ENCODE results near the gene CNGB1.
"Not testable (repeated sequence)": the region's sequence is repeated elsewhere in the genome, so short reads cannot be mapped to it uniquely, and the experiment has no call there.

CNGB1 gene

DNA sequence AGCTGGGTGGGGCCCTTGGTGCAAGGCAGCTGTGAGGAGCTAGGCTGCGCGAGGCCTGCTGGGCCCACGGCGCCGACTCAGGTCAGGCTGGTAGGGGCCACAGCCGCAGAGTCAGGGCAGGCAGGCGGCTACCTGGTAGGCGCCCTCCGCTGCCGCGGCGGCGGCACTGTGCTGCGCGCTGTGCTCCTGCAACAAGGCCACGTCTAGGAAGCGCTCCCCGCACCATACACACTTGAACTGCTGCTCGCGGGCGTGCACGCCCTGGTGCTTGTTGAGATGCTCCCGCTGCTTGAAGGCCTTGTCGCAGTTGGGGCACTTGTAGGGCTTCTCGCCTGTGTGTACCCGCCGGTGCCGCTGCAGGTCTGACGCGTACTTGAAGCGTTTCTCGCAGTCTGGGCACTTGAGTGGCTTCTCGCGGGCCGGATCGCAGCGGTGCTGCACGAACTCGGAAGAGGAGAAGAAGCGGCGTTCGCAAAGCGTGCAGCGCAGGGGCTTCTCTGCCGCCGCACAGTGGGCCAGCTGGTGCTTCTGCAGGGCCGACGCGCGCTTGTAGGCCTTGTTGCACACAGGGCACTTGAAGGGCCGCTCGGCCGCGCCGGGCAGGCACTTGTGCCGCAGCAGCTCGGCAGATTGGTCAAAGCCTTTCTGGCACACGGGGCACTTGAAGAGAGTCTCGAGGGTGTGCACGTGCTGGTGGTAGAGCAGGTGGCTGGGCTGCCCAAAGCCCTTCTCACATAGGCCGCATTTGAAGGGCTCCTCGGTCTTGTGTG lies 25.7 kb upstream of the CNGB1 start:
- no peak for DNase-seq

GRCh38 chr16:57995721-57996405 lies 24.9 kb upstream of the CNGB1 start:
- no peak for DNase-seq

GRCh38 chr16:57994778-57995177 lies 23.9 kb upstream of the CNGB1 start:
- no peak for DNase-seq

DNA sequence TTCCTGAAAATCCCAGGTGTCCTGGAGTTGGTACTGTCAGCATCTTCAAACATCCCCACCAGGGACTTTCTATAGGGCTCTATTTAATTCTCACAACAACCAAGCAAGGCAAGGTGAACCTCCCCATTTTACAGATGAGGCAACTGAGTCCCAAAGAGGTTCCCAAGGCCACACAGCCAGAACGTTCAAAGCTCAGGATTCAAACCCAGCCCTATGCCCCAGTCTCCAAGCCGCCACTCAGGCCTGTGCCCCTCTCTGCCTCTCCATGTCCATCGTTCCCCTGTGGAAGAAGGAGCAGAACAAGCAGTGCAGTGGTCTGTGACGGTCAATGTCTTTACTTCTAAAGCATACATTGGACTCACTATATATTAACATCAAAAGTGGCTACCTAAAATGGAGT lies 23.4 kb upstream of the CNGB1 start:
- no peak for DNase-seq

GRCh38 chr16:57993897-57994296 lies 23.0 kb upstream of the CNGB1 start:
- DNase-seq: no peak

DNA sequence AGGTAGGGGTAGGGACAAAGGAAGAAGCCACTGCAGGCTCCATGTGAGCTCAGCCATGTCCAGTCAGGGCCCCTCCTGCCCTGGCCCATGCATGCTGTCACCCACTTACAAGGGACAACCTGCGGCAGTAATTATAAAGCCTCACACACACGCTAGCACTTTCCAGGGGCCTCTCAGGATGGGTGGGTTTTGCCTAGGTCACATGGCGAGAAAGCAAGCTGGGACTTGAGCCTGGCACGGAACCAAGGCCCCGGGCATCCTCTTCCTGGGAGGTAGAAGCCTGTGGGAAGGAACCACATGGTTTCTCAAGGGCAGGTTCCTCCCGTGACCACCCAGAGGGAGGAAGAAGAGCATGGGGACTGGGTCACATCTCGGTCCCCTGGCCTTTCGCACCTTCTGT lies 22.5 kb upstream of the CNGB1 start:
- no peak for DNase-seq

DNA sequence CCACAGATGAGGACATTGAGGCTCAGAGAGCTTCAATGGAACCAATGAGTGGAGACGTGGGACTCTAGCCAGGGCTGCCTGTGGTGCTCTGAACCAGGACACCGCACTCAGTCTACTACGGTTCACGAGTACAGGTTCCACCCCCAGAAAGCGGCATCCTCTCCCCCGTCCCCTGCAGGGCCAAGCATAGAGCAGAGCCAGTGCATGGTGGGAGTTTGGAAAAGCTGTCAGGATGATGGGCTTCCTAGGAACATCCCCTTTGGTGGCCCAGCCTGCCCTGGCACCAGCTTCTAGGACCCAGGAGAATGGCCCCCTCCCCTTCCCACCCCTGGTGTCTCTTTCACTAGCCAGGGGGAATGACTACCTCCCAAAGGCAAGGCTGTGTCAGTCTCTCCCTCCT lies 21.2 kb upstream of the CNGB1 start:
- DNase-seq: no peak

DNA sequence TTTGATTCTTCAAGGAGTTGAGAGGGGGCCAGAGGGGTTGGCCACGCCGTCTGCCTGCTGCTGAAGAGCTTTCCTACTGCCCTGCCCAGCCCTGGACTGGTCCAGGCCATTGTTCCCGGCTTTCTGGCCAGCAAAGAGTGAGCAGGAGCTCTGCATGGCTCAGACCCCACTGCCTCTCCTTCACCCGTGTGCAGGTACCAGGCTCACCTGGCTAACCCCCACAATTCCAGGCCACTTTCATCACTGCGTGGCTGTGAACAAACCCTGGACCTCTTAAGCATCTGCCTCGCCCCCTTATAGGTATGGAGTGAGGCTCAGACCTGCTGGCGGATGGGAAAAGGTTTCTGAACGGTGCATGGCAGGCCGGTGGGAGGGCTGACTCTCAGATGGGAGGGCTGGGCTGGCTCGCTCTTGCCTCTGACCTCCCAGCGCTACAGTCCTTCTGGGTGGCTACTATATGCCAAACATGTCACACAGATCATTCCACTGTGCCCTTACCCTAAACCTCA lies 20.7 kb upstream of the CNGB1 start:
- no peak for DNase-seq

DNA sequence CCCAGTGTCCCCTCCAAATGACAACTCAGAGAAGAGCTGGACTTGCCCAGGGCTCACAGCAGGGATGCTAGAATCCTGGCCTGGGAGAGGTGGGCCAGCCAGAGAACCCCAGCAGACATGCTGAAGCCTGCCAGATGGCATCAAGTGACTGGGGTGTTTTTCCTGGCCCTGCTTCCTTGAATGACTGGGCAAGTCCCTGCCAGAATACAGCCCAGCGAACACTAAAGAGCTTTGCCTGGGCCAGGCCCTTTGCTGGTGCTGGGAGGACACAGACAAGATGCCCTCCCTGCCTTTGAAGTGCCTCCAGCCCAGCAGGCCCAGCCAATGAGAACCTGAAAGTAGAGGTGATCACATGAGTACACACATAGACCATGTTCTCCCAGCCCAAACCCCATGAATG lies 18.0 kb upstream of the CNGB1 start:
- no peak for DNase-seq

GRCh38 chr16:57987441-57988177 lies 16.7 kb upstream of the CNGB1 start:
- DNase-seq: no peak

GRCh38 chr16:57986196-57986595 lies 15.3 kb upstream of the CNGB1 start:
- DNase-seq: no peak

DNA sequence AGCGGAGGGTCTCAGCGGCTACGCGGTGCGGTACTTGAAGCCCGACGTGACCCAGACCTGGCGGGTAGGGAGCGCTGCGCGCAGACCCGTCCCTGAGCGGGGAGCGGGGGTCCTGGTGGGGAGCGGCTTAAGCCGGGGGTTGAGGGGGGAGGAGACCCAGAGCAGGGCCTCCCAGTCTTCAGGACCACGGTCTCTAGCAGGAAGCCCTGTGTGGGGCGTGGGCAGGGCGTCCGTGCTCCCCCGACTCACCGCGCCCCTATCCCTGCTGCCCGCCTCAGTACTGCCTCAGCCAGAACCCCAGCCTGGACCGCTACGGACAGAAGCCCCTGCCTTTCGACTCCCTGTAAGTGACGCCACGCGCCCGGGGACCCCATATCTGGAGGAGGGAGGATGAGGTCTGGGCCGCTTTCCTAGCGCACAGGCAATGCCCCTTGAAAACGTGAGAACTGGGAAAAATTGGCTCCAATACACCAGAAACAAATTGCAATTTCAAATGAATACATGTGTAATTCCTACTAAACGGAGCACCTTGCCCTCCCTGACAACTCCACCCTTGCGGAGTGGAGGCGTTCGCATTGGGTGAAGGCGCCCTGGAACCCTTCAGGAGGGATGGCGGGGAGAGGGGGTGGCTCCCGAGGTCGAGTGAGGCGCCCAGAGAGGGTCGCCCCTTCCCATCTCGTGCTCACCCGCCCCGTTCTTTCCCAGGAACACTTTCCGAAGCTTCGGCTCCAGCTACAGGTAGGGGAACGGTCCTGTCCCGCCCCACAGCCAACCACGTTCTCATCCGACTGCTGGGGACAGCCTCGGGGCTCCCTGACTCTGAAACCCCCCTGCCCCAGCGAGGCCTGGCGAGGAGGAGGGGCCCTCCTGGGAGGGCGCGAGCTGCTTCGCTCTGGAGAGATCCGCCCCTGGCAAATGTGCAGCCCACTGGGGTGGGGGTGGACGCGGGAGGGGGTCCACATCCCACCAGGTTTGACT lies 14.6 kb upstream of the CNGB1 start:
- no peak for DNase-seq

DNA sequence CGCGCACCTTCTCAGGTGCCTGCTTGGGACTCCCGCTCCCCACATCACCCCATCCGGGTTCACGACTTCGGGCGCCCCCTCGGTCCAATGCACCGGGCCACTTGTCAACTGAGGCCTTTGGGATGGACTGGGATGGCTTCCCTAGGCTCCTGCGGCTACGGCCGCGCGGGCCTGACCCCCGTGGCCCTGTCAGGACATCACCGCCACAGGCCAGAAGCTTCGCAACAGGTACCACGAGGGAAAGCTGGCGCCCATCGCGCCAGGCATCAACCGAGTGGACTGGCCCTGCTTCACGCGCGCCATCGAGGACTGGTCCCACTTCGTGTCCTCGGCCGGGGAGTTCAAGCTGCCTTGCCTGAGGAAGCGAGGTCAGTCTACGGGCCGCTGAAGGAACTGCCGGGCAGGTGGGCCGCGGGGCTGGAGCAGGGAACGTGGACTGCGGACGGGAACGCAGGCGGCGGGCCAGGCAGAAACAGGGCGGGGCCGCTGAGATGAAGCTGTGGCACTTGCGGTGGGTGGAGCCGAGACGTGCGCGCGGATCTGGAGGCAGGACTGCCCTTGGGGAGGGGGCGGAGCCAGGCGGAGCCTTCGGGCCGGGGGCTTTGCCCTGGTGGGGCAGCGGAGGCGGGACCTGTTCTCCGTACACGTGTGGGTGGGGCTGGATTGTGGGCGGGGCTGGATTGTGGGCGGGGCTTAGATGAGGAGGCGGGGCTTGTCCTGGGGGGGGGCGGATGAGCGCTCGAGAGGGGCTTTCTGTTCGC lies 13.7 kb upstream of the CNGB1 start:
- DNase-seq: no peak

- DNase-seq: no peak
These were observed 11.5 kb upstream of the CNGB1 start for GRCh38 chr16:57982385-57982784.

- no peak for DNase-seq
These were observed 10.7 kb upstream of the CNGB1 start for GRCh38 chr16:57981636-57982035.

DNA sequence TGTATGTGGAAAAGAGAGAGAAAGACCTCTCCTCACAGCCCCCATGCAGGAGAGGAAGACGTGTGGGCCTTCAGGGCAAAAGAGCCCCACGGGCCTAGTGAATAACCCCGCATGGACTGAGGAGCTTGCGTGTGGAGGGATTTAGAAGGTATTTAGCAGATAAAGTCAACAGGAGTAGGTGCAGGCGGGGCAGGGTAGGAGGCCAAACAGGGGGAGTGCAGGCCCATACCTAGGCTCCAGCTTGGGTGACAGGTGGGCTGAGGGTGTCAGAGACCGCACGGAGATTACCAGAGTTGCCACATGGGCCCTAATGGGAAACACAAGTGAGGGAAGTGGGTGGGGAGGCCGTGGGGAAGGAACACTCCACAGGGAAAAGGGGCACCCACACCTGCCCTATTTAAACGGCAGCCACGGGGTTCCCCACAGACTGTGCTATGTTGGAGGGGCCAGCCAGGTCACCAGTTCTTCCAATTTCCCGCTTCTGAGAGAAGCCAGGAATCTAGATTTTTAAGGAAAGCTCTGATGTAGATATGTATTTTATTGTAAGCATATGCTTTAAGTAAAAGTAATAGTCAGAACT lies 8.2 kb upstream of the CNGB1 start:
- no peak for DNase-seq

- not testable (repeated sequence) for DNase-seq
These were observed 7.1 kb upstream of the CNGB1 start for GRCh38 chr16:57978070-57978465.

GRCh38 chr16:57977418-57978069 lies 6.6 kb upstream of the CNGB1 start:
- no peak for DNase-seq

DNA sequence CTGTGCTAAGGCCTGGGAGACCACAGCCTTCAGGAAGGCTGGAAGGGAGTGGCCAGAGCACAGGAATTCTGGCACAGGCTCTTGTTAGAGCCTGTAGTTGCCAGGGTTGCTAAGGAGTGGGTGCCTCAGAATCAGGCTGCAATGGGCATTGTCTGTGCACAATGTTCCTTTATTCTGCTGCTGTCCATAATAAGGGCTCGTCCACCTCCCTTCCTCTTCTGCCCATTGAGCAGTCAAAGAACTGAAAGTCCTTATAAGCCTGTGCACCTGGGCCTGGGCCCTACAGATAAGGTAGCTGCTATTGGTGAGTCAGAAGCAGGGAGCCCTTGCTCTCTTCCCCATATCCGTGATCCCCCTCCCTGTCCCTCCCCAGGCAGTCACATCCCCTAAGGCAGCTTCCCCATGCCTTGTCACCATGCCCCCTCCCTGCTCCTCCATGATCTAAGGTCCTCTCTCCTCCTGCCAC lies 5.4 kb upstream of the CNGB1 start:
- DNase-seq: no peak

DNA sequence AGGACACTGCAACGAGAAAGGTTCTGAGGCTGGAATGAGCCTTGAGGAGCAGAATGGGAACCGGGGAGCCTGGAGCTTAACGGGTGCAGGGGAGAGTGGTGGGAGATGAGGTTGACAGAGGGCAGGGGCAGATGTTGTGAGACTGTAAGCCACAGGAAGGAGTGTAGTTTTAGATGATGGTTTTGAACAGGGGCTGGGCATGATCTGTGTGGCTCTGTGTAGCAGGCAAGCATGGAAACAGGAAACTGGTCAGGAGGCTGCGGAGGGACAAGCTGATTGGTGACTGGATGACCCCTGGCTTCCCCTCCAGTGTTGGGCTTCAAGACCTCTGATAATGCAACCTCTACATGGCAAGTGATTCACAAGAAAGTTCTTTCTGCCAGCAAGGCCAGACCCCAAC lies 1.4 kb upstream of the CNGB1 start:
- DNase-seq: no peak

DNA sequence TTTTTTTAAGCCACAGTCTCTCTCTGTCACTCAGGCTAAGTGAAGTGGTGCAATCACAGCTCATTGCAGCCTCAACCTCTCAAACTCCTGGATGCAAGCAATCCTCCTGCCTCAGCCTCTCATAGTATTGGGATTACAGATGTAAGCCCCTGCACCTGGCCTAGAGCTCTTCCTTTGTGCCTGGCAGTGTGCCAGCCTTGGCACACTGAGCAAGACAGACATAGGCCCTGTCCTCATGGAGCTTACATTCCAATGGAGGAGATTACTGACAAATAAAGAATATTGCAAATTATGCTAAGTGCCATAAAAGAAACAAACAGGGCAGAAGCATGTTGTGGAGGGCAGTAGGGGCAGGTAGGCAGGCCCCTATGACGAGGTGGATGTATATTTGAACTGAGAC lies 920 bp upstream of the CNGB1 start:
- no peak for DNase-seq

All from SHP77 treated with DMSO at 0.1 percent for 48 hours (cell line).